ENCODE results near the gene TRIB2. TPM values are rescaled to one million over a fixed set of nuclear protein-coding genes. Genes with fewer than 3 reads are reported as not detected.

The TRIB2 gene
- total RNA-seq, 1 donor, result 79.6 TPM

DNA sequence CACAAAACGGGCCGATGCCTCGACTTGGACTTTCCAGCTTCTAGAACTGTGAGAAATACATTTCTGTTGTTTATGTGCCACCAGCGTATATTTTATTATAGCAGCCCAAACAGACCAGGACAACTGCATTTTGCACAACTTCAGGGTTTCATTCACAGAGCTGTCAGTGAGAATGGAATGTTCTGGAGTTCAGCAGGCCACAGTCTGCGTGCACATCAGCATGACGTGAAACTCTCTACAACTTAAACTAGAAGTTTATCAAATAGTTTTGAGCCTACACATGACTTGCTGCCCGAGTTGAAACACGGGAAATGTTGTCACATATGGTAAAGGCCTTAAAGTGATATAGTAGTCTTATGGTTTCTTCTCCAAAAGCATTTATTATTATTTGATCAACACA, 3.9 kb upstream of the TRIB2 start:
- TF ChIP-seq, protein P1, sequence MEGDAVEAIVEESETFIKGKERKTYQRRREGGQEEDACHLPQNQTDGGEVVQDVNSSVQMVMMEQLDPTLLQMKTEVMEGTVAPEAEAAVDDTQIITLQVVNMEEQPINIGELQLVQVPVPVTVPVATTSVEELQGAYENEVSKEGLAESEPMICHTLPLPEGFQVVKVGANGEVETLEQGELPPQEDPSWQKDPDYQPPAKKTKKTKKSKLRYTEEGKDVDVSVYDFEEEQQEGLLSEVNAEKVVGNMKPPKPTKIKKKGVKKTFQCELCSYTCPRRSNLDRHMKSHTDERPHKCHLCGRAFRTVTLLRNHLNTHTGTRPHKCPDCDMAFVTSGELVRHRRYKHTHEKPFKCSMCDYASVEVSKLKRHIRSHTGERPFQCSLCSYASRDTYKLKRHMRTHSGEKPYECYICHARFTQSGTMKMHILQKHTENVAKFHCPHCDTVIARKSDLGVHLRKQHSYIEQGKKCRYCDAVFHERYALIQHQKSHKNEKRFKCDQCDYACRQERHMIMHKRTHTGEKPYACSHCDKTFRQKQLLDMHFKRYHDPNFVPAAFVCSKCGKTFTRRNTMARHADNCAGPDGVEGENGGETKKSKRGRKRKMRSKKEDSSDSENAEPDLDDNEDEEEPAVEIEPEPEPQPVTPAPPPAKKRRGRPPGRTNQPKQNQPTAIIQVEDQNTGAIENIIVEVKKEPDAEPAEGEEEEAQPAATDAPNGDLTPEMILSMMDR (IDR thresholded peaks at IDR 0.05; ENCODE audit: extremely low read depth, low read depth, low read length), result no peak
- peak; percentile 78 for DNase-seq (ENCODE audit: insufficient read length, low spot score, missing footprints)
- Histone ChIP-seq H3K4me2 (ENCODE audit: insufficient read depth, low read length) (no peak overlapping the region), H3K36me3 (ENCODE audit: insufficient read depth, low read length) (no peaks in the 10 kb centered on the region), H3K27me3 (ENCODE audit: insufficient read depth, low read length) (no peaks in the 10 kb centered on the region), H3K27ac (ENCODE audit: low read depth, low read length) (no peak overlapping the region), H3K79me2 (ENCODE audit: insufficient read depth, low read length) (peaks cover 8% of the 10 kb centered on the region), H3K4me1 (ENCODE audit: insufficient read depth, low read length) (peaks cover 27% of the 10 kb centered on the region), H3K9me3 (ENCODE audit: low read depth, low read length) (no peaks in the 10 kb centered on the region), H3K4me3 (ENCODE audit: insufficient read depth, low read length) (no peak overlapping the region), H4K20me1 (ENCODE audit: insufficient read depth, low read length) (no peaks in the 10 kb centered on the region), H2AFZ (ENCODE audit: low read length) (no peak overlapping the region)

DNA sequence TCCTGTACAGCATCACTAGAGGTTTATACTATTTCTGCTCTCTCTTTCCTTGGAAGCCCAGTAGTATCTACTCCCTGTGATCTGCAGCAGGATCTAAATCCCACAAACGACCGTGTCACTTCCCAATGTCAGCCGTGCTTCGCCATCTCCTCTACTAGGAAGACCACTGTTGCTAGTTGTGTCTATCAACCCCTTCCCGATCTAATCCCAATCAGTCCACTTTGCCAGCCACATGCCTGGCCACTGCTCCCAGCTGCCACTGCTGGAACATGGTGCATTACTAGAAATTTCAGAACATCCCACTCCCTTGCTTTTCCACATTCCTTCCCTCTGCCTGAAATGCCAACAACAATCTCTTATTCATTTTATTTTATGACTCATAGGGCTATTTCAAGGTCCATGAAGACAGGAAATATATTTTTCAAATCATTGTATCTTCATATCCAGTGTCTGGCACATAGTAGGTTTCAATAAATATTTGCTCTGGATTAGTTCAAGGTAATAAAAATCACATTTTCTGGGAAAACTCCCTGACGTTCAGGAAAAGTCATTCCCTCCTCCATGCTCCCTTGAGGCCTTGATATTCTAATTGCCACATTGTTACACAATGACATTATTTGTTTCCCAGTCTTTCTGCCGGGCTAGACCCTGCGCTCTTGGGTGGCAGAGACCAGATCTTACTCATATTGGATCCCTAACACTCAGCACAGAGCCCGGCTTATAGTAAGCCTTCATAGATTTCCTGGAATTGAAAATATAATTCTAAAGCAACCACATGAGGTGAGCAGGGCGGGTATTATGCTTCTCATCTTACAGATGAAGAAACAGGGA, 2.1 kb upstream of the TRIB2 start:
- Histone ChIP-seq H4K20me1 (ENCODE audit: insufficient read depth, low read length) (no peaks in the 10 kb centered on the region), H3K9me3 (ENCODE audit: low read depth, low read length) (no peaks in the 10 kb centered on the region), H3K4me1 (ENCODE audit: insufficient read depth, low read length) (peaks cover 27% of the 10 kb centered on the region), H3K4me3 (ENCODE audit: insufficient read depth, low read length) (no peak overlapping the region), H3K36me3 (ENCODE audit: insufficient read depth, low read length) (no peaks in the 10 kb centered on the region), H3K4me2 (ENCODE audit: insufficient read depth, low read length) (peak overlapping the region; percentile 89), H3K27me3 (ENCODE audit: insufficient read depth, low read length) (no peaks in the 10 kb centered on the region), H3K79me2 (ENCODE audit: insufficient read depth, low read length) (peaks cover 26% of the 10 kb centered on the region), H3K27ac (ENCODE audit: low read depth, low read length) (peak overlapping the region; percentile 95), H2AFZ (ENCODE audit: low read length) (no peak overlapping the region)
- DNase-seq (ENCODE audit: insufficient read length, low spot score, missing footprints), result peak; percentile 95
- TF ChIP-seq, protein P1 (IDR thresholded peaks at IDR 0.05; ENCODE audit: extremely low read depth, low read depth, low read length), result no peak

DNA sequence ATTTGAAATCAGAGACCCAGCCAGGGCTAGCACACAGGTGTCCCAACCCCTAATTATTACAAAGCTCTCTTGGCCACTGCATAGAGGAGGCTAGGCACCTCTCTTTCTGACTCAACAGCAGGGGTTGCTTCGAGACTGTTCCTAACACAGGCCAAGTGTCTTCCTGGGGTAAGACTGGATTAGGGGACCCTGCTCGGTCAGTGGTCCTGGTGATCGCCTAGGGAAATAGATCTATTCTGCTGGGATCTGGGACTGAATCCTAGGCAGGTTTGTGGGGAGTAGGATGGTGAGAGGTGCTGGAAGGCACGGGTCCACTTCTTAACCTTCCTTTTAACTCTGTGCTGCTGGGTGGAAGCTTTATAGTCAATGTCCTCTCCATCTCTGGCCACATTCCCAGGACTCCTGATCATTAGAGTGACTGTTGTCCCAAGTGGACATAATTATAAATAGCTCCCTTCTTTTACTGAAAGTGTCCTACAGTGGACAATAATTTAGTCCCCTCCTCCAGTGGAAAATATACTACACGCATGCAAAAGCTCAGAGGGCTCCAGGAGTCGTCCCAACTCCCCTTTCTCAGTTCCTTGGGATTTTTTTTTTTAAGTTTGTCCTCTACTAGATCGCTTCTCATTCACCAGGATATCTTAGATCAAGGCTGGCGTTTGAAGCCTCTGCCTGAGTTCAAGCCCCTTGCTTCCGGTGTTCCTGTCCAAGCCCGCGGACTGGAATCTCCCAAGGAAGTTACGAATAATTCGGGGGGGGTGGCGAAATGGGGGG, 1.3 kb upstream of the TRIB2 start:
- Histone ChIP-seq H3K79me2 (ENCODE audit: insufficient read depth, low read length) (peaks cover 34% of the 10 kb centered on the region), H3K27me3 (ENCODE audit: insufficient read depth, low read length) (no peaks in the 10 kb centered on the region), H3K27ac (ENCODE audit: low read depth, low read length) (peak overlapping the region; percentile 95), H3K4me1 (ENCODE audit: insufficient read depth, low read length) (peaks cover 27% of the 10 kb centered on the region), H2AFZ (ENCODE audit: low read length) (no peak overlapping the region), H3K4me2 (ENCODE audit: insufficient read depth, low read length) (peak overlapping the region; percentile 89), H3K9me3 (ENCODE audit: low read depth, low read length) (no peaks in the 10 kb centered on the region), H4K20me1 (ENCODE audit: insufficient read depth, low read length) (no peaks in the 10 kb centered on the region), H3K36me3 (ENCODE audit: insufficient read depth, low read length) (no peaks in the 10 kb centered on the region), H3K4me3 (ENCODE audit: insufficient read depth, low read length) (peak overlapping the region; percentile 93)
- DNase-seq (ENCODE audit: insufficient read length, low spot score, missing footprints), result no peak
- TF ChIP-seq, protein P1 (IDR thresholded peaks at IDR 0.05; ENCODE audit: extremely low read depth, low read depth, low read length), result no peak

DNA sequence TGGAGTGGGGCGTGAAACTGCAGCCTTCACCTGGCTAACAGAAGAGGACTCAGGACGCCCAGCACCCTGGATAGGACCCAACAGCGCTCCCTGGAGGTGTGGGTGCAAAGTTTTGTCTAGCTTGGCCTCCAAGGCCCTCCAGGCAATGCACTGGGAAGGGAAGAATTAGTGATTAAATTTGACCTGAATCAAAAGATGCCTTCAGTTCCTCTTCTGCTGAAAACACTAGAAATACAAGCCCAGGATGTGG, 779 bp upstream of the TRIB2 start:
- DNase-seq (ENCODE audit: insufficient read length, low spot score, missing footprints), result peak; percentile 93
- H3K9me3 ChIP-seq (ENCODE audit: low read depth, low read length), result no peaks in the 10 kb centered on the region
- H3K4me3 ChIP-seq (ENCODE audit: insufficient read depth, low read length), result peak overlapping the region; percentile 93
- no peaks in the 10 kb centered on the region for H3K27me3 ChIP-seq (ENCODE audit: insufficient read depth, low read length)
- no peaks in the 10 kb centered on the region for H3K36me3 ChIP-seq (ENCODE audit: insufficient read depth, low read length)
- TF ChIP-seq, protein P1 (IDR thresholded peaks at IDR 0.05; ENCODE audit: extremely low read depth, low read depth, low read length), result peak; percentile 65
- H3K4me1 ChIP-seq (ENCODE audit: insufficient read depth, low read length), result peaks cover 29% of the 10 kb centered on the region
- H3K79me2 ChIP-seq (ENCODE audit: insufficient read depth, low read length), result peaks cover 39% of the 10 kb centered on the region
- peak overlapping the region; percentile 79 for H2AFZ ChIP-seq (ENCODE audit: low read length)
- H4K20me1 ChIP-seq (ENCODE audit: insufficient read depth, low read length), result no peaks in the 10 kb centered on the region
- H3K4me2 ChIP-seq (ENCODE audit: insufficient read depth, low read length), result peak overlapping the region; percentile 89
- peak overlapping the region; percentile 95 for H3K27ac ChIP-seq (ENCODE audit: low read depth, low read length)

All from osteoblast (primary cell).